Thyroid gland (tissue), 4 donors: ENCODE measurements around the gene ADAP1.

ENCODE experiments used
- POLR2A ChIP-seq, 2 donors: fragments of 450-650 bp; IDR thresholded peaks; one replicate each; pipeline ENCODE4 v1.6.1; 2017; ENCODE audit warnings: antibody characterized with exemption in 2 of 2, mild to moderate bottlenecking in 2 of 2, moderate library complexity in 1 of 2
- TF ChIP-seq, protein P1 (sequence below), 6 experiments: fragments of 200-600 bp in 3 of 6; fragments of 450-650 bp in 3 of 6; sonication (generic) in 3 of 6; IDR thresholded peaks; one replicate each; pipeline ENCODE4 v1.5.1; 2016 to 2019; ENCODE audit warnings: antibody characterized with exemption in 6 of 6, mild to moderate bottlenecking in 2 of 6, inconsistent platforms in 1 of 6, moderate library complexity in 1 of 6

DNA sequence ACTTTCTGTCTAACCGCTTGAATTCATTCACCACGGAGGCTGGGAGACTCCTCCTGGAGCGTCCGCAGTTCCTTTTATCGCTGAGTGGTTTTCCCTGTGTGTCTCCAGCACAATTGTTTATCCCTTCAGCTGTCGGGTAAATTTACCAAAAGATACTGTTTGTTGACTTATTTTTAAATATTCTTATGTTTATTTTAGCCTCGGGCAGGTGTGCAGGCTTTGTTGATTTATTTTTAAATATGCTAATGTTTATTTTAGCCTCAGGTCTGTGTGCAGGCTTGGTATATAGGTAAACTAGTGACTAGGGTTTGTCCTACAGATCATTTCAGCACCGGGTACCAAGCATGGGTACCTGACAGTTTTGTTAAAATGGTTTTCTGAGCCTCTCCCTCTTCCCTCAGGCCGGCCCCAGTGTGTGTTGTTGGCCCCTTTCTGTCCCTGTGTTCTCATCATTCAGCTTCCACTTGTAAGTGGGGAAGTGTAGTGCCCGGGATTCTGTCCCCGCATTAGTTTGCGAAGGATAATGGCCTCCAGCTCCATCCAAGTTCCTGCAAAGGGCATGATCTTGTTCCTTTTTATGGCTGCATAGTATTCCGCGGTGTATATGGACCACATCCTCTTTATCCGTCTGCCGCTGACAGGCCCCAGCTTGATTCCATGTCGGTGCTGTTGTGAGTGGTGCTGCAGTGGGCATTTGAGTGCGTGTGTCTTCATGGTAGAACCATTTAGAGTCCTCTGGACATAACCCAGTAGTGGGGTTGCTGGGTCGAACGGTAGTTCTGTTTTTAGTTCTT lies 72.8 kb downstream of the ADAP1 start:
- TF ChIP-seq, protein P1, sequence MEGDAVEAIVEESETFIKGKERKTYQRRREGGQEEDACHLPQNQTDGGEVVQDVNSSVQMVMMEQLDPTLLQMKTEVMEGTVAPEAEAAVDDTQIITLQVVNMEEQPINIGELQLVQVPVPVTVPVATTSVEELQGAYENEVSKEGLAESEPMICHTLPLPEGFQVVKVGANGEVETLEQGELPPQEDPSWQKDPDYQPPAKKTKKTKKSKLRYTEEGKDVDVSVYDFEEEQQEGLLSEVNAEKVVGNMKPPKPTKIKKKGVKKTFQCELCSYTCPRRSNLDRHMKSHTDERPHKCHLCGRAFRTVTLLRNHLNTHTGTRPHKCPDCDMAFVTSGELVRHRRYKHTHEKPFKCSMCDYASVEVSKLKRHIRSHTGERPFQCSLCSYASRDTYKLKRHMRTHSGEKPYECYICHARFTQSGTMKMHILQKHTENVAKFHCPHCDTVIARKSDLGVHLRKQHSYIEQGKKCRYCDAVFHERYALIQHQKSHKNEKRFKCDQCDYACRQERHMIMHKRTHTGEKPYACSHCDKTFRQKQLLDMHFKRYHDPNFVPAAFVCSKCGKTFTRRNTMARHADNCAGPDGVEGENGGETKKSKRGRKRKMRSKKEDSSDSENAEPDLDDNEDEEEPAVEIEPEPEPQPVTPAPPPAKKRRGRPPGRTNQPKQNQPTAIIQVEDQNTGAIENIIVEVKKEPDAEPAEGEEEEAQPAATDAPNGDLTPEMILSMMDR (IDR thresholded peaks at IDR 0.05), result no peak
- TF ChIP-seq POLR2A (IDR thresholded peaks at IDR 0.05), result no peak
